NCI-H510A treated with DMSO at 0.1 percent for 48 hours (cell line): ENCODE measurements around the gene CTIF.

ENCODE experiments used
- DNase-seq: peaks from one replicate; lab custom pipeline; 2025; lab: John Stamatoyannopoulos, UW

Gene CTIF

DNA sequence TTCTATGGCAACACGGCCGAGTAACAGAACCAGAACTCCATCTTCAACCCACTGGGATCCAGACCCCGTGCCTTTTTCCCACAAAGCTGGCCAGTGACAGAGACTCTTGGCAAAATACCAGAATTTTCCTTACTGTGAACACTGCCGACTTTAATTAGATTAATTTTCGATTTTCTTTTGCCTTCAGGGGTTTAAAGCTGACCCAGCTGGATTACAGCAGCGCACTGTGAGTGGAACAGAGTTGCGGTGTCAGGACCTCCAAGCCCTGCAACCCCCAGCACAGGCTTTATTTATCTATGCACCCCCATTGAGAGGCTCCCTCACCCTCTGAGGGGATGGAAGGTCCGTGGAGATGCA, 36.4 kb downstream of the CTIF start:
- no peak for DNase-seq

- DNase-seq: no peak
Observed at GRCh38 chr18:48575658-48576456, 37.0 kb downstream of the CTIF start.

DNA sequence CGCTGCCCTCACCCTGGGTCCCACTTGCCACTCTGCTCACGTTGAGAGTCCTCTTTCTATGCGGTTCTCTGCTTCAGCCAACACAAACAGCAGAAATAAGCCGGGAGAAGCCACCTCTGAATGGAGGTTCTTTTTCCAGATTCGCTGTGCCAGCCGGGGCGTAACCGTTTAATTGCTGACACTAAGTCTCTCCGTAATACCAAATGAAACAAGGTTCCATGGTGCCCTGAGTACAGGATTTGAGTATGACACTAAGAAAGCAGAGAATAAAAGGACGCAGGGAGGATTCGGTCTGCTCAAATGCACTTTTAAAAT, 37.6 kb downstream of the CTIF start:
- no peak for DNase-seq

GRCh38 chr18:48577478-48578190, 38.8 kb downstream of the CTIF start:
- no peak for DNase-seq

DNA sequence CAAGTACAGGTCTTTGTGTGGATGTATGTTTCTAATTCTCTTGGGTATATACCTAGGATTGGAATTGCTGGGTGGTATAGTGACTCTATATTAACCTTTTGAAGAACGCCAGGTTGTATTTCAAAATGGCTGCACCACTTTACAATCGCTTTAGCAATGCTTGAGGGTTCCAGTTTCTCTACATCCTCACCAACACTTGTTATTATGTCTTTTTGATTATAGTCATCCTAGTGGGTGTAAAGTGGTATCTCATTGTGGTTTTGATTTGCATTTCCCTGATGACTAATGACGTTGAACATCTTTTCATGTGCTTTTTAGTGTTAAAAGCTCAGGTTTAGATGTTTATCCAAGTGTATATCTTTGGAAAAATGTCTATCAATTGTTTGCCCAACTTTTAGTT, 39.5 kb downstream of the CTIF start:
- DNase-seq: no peak

DNA sequence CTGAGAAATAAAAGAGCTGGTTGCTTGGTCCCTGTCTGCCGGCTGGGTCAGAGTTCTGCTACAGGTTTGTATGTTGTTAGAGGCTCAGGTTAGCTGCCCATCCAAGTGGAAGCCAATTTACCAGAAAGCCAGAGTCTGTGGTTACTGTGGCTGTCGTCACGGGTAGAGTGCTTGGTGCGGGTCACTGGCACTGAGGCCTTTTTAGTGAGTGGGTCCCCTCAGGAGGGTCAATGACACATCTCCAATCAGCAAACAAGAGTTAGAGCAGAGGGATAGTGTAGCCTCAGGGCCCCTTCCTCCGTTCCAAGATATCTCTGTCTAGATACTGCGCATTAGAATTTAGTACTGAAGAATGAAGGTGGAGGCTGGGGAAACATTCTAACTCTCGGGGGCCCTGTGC, 41.2 kb downstream of the CTIF start:
- DNase-seq: no peak

DNA sequence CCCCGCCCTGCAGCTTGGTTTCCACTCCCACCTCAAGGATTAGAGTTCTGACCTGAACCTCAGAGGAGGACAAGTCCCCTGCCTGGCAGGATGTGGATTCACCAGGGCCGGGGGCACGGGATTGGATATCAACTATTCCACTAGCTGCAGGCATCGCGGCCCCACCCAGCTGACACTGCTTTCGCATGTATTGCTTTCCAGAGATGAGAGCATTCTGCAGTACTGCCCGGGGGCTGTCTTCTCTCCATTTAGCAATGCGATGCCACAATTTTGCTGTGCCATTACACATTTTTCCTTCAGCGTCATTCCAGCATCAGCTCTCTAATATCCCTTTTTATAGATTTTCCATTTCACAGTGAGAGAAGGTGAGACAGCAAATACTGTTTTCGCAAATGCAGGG, 42.0 kb downstream of the CTIF start:
- no peak for DNase-seq

- DNase-seq: no peak
Observed at GRCh38 chr18:48581206-48581605, 42.4 kb downstream of the CTIF start.

DNA sequence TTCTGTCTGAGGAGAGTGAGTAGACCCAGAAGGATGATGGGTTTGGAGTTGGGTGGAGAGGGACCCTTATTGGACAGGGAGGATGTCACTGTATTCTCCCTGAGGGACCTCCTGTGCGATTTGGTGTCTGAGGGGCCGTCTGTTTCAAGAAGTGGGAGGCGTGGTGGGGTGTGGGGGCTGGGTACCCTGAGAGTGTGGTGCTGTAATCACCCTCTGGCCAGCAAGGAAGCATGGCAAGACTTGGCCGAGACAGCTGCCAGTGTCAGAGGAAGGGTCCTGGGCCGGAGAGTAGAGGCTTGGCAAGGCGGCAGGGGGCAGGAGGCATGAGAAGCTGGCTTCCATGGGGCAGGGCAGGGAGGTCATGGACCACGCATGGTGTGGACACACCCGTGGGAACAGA, 43.1 kb downstream of the CTIF start:
- no peak for DNase-seq

DNA sequence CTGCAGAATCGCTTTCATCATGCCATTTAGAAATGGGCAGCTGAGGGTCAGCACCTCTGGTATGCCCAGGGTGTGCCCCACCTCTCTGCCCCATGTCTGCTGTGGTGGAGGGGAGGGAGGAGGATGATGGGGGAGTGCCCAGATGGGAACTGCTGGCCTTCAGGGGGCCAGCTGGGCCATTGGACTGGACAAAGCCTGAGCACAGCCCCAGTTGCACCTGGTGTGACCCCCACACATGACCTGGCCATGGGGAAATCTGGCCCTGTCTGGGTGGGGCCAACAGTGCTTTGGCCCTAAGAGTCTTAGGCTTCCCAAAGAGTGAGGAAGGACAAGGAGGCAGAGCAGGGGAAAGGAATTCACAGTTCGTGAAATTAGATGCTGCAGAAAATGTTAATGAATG, 44.1 kb downstream of the CTIF start:
- DNase-seq: no peak

DNA sequence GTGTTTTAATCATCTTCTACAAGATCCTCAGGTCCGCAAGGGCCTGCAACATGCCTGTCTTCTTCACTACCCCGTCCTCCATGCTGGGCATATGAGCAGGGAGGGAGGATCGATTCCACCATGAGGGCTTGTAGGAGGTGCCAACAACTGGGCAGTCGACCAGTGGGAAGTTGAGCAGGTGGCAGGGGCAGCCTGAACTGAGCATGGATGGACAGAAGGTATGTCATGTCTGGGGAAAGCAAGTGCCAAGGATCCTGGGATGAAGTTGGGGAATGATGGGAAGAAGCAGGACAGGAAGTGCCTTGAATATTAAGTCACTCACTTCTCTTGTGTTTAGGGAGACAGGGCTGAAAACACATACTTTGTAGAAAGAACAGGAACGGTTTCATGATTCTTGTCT, 44.7 kb downstream of the CTIF start:
- DNase-seq: no peak

- no peak for DNase-seq
Observed at GRCh38 chr18:48589797-48590519, 51.1 kb downstream of the CTIF start.

GRCh38 chr18:48590678-48591077, 51.8 kb downstream of the CTIF start:
- no peak for DNase-seq

- no peak for DNase-seq
Observed at GRCh38 chr18:48592540-48593171, 53.8 kb downstream of the CTIF start.

DNA sequence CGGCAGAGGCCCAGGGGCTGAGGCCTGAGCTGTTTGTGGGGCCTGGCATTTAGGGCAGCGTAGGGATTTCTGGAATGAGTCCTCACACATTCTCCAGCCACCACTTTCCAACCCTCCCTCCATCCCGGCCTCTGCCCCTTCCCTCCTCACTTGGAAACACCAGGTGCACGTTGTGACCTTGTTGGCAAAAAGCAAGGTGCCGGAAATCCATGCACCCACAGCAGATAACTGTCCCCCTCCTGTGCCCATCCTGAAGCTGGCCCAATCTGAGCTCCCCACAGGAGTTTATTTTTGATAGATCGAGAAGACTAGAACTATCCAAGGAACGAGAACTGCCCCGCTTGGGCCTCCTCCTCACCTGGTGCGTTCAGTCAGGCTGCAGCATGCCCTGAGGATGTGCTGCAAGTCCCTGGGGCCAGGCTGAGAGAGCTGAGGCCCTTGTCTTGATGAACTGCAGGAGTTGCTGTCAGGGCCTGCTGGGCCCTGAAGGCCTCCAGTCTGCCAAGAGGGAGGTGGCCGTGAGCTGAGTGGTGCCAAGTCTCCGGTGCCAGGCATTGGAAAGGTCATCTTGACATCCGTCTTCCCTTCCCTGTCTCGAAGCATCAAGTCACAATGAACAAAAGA, 55.8 kb downstream of the CTIF start:
- no peak for DNase-seq

DNA sequence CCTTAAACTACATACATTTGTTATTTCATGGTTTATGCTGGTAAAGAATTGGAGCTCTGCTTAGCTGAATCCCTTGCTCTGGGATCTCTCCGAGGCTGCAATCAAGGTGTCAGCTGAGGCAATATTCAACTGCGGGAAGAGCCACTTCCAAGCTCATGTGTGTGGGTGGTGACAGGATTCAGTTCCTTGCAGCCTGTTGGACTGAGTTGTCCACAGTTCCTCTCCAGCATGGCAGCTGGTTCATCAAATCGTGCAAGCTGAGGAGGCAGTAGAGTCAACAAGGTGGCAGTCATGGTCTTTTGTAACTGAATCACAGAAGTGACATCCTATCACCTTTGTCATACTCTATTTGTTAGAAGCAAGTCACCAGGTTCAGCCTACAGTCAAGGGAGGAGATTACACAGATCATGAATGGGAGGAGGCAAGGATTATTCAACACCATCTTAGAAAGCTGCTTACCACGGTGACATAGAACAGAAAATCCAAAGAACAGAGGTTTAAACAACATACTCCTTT, 56.9 kb downstream of the CTIF start:
- DNase-seq: peak; percentile 20

GRCh38 chr18:48597110-48597509, 58.3 kb downstream of the CTIF start:
- DNase-seq: no peak

DNA sequence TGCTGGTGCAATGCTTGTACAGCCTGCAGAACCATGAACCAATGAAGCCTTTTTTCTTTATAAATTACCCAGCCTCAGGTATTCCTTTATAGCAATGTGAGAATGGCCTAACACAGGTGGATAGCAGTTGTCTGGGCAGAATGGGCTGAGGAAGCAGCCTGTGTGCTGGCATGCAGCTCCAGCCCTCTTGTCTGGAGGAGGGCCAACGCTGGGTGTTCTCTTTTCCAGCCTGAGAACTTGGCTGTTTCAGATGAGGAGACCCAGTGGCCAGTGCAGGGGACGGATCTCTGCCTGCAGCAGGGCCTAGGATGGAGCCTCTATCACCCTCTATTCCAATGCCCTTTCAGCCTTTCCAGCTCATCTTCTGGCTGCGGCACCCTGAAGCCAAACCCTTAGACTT, 58.8 kb downstream of the CTIF start:
- no peak for DNase-seq

GRCh38 chr18:48599391-48599790, 60.6 kb downstream of the CTIF start:
- no peak for DNase-seq

- DNase-seq: no peak
Observed at GRCh38 chr18:48600046-48600445, 61.2 kb downstream of the CTIF start.

DNA sequence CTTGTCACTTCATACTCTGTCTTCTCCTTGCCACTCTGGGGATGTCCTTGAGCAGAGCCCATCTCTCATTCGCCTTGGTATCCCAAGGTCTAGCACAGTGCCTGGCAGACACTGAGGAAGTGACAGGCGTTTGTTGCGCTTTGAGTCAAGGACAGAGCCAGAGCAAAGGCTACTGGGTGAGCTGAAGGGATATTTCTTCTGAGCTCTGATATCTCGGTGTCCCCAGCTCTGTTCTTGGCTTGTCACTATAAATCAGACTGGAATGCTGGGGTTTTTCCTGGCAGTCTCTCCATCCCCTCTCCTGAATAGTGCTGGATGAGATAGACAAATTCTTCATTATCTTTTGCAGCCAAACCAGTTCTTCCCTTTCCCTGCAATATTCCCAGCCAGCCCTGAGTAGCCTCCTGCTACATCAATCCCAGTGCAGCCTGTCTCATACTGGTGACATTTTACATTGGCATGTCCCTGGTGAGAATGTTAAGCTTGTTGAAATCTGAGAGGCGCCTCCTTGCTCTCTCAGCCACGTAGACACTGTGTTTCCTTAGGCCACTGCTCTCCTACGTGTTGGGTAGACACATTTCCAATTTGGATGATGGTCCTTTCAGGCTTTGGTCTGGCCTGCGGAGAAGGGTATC, 61.7 kb downstream of the CTIF start:
- DNase-seq: no peak

GRCh38 chr18:48601343-48601742, 62.5 kb downstream of the CTIF start:
- DNase-seq: no peak
